Neuronal stem cell (in vitro differentiated cells): Measurements from ENCODE around the gene KCNIP4.
A peak's percentile ranks its signal among the peaks of the same experiment; 100 is the strongest.

Source experiments
- DNase-seq: peaks from one replicate; pipeline ENCODE4 v3.0.0-alpha.2; 2013; ENCODE audit warnings: low spot score
- H2AFZ ChIP-seq: one replicate; pipeline ENCODE4 v1.6.1; 2013; ENCODE audit warnings: mild to moderate bottlenecking, low read length, inconsistent platforms
- H2AK5ac ChIP-seq: 2 replicates; pipeline ENCODE4 v1.6.1; 2013; ENCODE audit warnings: low read depth, mild to moderate bottlenecking, inconsistent platforms, low read length, moderate library complexity, mixed read lengths
- H2BK120ac ChIP-seq: 2 replicates; pipeline ENCODE4 v1.6.1; 2013; ENCODE audit warnings: low read depth, mild to moderate bottlenecking, inconsistent platforms, low read length, moderate library complexity, mixed read lengths
- H2BK12ac ChIP-seq: one replicate; pipeline ENCODE4 v1.6.1; 2013; ENCODE audit warnings: low read length, inconsistent platforms
- H2BK15ac ChIP-seq: 2 replicates; pipeline ENCODE4 v1.6.1; 2013; ENCODE audit warnings: mild to moderate bottlenecking, low read length, inconsistent platforms, mixed read lengths
- H2BK5ac ChIP-seq: one replicate; pipeline ENCODE4 v1.6.1; 2013; ENCODE audit warnings: inconsistent platforms, mild to moderate bottlenecking, low read length, moderate library complexity
- H3K14ac ChIP-seq: one replicate; pipeline ENCODE4 v1.6.1; 2013; ENCODE audit warnings: low read length, inconsistent platforms
- H3K18ac ChIP-seq: 2 replicates; pipeline ENCODE4 v1.6.1; 2013; ENCODE audit warnings: low read length, inconsistent platforms
- H3K23ac ChIP-seq: 2 replicates; pipeline ENCODE4 v1.6.1; 2013; ENCODE audit warnings: low read depth, mild to moderate bottlenecking, mixed read lengths, low read length, inconsistent platforms; ENCODE audit not compliant: poor library complexity
- H3K27ac ChIP-seq: replicated peaks from 3 replicates; pipeline ENCODE4 v1.5.1; 2013; ENCODE audit warnings: low read length, inconsistent platforms
- H3K27me3 ChIP-seq, 3 experiments: 2 replicates each; pipeline ENCODE4 v1.6.1; 2013; ENCODE audit warnings: low read length in 3 of 3, mild to moderate bottlenecking in 2 of 3, inconsistent platforms in 1 of 3, low read depth in 1 of 3, mixed read lengths in 1 of 3, moderate library complexity in 1 of 3; ENCODE audit not compliant: control insufficient read depth in 3 of 3, insufficient read depth in 3 of 3
- H3K36me3 ChIP-seq, 2 donors: replicated peaks in 1 of 2; 2 replicates each; pipeline ENCODE4 v1.6.1; 2013; ENCODE audit warnings: low read length in 2 of 2; ENCODE audit not compliant: control insufficient read depth in 2 of 2, insufficient read depth in 2 of 2
- H3K4ac ChIP-seq: 2 replicates; pipeline ENCODE4 v1.6.1; 2013; ENCODE audit warnings: inconsistent platforms, mild to moderate bottlenecking, low read length, moderate library complexity
- H3K4me1 ChIP-seq, 2 donors: 1 replicate in 1 of 2; 2 replicates in 1 of 2; pipeline ENCODE4 v1.6.1; 2013; ENCODE audit warnings: low read length in 2 of 2, low read depth in 1 of 2; ENCODE audit not compliant: control insufficient read depth in 2 of 2, insufficient read depth in 1 of 2
- H3K4me2 ChIP-seq: one replicate; pipeline ENCODE4 v1.6.1; 2013; ENCODE audit warnings: mild to moderate bottlenecking, low read length, inconsistent platforms; ENCODE audit not compliant: insufficient read depth, poor library complexity, severe bottlenecking
- H3K4me3 ChIP-seq, 2 donors: 2 replicates each; pipeline ENCODE4 v1.5.1; 2013; ENCODE audit warnings: low read length in 2 of 2, mild to moderate bottlenecking in 2 of 2, inconsistent platforms in 1 of 2, moderate library complexity in 1 of 2
- H3K79me1 ChIP-seq: one replicate; pipeline ENCODE4 v1.6.1; 2013; ENCODE audit warnings: low read depth, mild to moderate bottlenecking, inconsistent platforms, low read length, moderate library complexity
- H3K9ac ChIP-seq: one replicate; pipeline ENCODE4 v1.6.1; 2013; ENCODE audit warnings: mild to moderate bottlenecking, low read depth, low read length, inconsistent platforms; ENCODE audit not compliant: poor library complexity
- H3K9me3 ChIP-seq, 2 donors: replicated peaks in 1 of 2; 2 replicates each; pipeline versions ENCODE3 to v1.6.1; 2013; ENCODE audit warnings: low read length in 2 of 2, mild to moderate bottlenecking in 2 of 2, inconsistent platforms in 1 of 2, low read depth in 1 of 2, mixed read lengths in 1 of 2, moderate library complexity in 1 of 2; ENCODE audit not compliant: control insufficient read depth in 2 of 2, insufficient read depth in 1 of 2
- H4K8ac ChIP-seq: one replicate; pipeline ENCODE4 v1.6.1; 2013; ENCODE audit warnings: low read depth, mild to moderate bottlenecking, inconsistent platforms, low read length, moderate library complexity
- H4K91ac ChIP-seq: one replicate; pipeline ENCODE4 v1.6.1; 2013; ENCODE audit warnings: low read length, low read depth, mild to moderate bottlenecking, inconsistent platforms; ENCODE audit not compliant: poor library complexity
- WGBS, 2 donors: extraction: QIAGEN DNeasy Blood & Tissue Kit; methylation state at CpG; one replicate each; pipeline ENCODE4 v1.1.7; 2013; ENCODE audit warnings: missing lambda C conversion rate in 2 of 2, mixed read lengths in 1 of 2; ENCODE audit not compliant: insufficient read length in 2 of 2, insufficient replicate concordance in 1 of 2; ENCODE audit errors: extremely low coverage in 2 of 2; 5-methylcytosine and 5-hydroxymethylcytosine counted together

The KCNIP4 gene

DNA sequence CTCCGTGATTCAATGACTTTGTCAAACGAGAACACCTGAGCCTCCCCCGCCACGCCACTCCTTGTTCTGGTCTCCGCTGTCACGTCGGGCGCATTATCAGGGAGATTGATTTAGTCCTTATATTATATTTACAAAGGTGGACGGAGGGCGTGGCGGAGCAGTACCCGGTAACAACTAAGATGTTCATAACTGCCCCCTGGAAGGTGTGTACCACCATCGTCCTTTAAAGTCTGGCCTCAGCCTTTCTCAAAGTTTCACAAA lies 964.1 kb downstream of the KCNIP4 start:
- no peak overlapping the region for H4K91ac ChIP-seq
- H2AK5ac ChIP-seq = no peak overlapping the region
- H3K27ac ChIP-seq = no peak overlapping the region
- no peak for DNase-seq
- peak overlapping the region; percentile 74 for H2AFZ ChIP-seq
- no peak overlapping the region for H2BK5ac ChIP-seq
- no peaks in the 10 kb centered on the region for H3K9me3 ChIP-seq
- no peak overlapping the region for H3K18ac ChIP-seq
- H3K27me3 ChIP-seq = peaks cover 0 to 32% (median 5%) of the 10 kb centered on the region in 3 experiments
- no CpG with 5 or more reads among the region's 13 CpGs for WGBS, 2 donors
- H3K36me3 ChIP-seq = no peaks in the 10 kb centered on the region
- no peak overlapping the region for H4K8ac ChIP-seq
- H3K14ac ChIP-seq = no peak overlapping the region
- H2BK120ac ChIP-seq = no peak overlapping the region
- H3K9ac ChIP-seq = no peak overlapping the region
- peaks cover 0 to 3% of the 10 kb centered on the region in 2 donors for H3K4me1 ChIP-seq
- H2BK15ac ChIP-seq = no peak overlapping the region
- no peak overlapping the region for H3K4me2 ChIP-seq
- H3K23ac ChIP-seq = no peak overlapping the region
- H3K4me3 ChIP-seq = no peak overlapping the region
- H3K4ac ChIP-seq = no peak overlapping the region
- no peak overlapping the region for H2BK12ac ChIP-seq
- no peaks in the 10 kb centered on the region for H3K79me1 ChIP-seq

- DNase-seq = peak; percentile 18
- Histone ChIP-seq H4K8ac (peak overlapping the region; percentile 54), H3K4me2 (peak overlapping the region; percentile 72)
Measured at GRCh38 chr4:20983763-20984575, 964.6 kb downstream of the KCNIP4 start.

GRCh38 chr4:20982544-20982943 lies 966.0 kb downstream of the KCNIP4 start:
- DNase-seq = no peak
- no peak overlapping the region for H2BK15ac ChIP-seq
- no peak overlapping the region for H4K8ac ChIP-seq
- H3K23ac ChIP-seq = no peak overlapping the region
- no peak overlapping the region for H3K27ac ChIP-seq
- H3K4me3 ChIP-seq = no peak overlapping the region
- H3K79me1 ChIP-seq = no peaks in the 10 kb centered on the region
- no peak overlapping the region for H2AFZ ChIP-seq
- H3K14ac ChIP-seq = no peak overlapping the region
- no CpG with 5 or more reads among the region's 3 CpGs for WGBS, 2 donors
- H3K36me3 ChIP-seq = no peaks in the 10 kb centered on the region
- H3K9me3 ChIP-seq = no peaks in the 10 kb centered on the region
- H2BK12ac ChIP-seq = no peak overlapping the region
- peaks cover 0 to 32% (median 5%) of the 10 kb centered on the region in 3 experiments for H3K27me3 ChIP-seq
- H3K4me2 ChIP-seq = no peak overlapping the region
- H3K4me1 ChIP-seq = peaks cover 0 to 3% of the 10 kb centered on the region in 2 donors
- no peak overlapping the region for H3K4ac ChIP-seq
- H2BK5ac ChIP-seq = no peak overlapping the region
- H3K18ac ChIP-seq = no peak overlapping the region
- no peak overlapping the region for H4K91ac ChIP-seq
- no peak overlapping the region for H2BK120ac ChIP-seq
- H2AK5ac ChIP-seq = no peak overlapping the region
- H3K9ac ChIP-seq = no peak overlapping the region

More at GRCh38 chr4:20983763-20984575, 964.6 kb downstream of the KCNIP4 start:
- Histone ChIP-seq H2AK5ac (no peak overlapping the region), H3K4me1 (peaks cover 0 to 3% of the 10 kb centered on the region in 2 donors), H2BK15ac (no peak overlapping the region), H3K4me3 (peak overlapping the region in 1 of 2 donors; percentile 72), H4K91ac (no peak overlapping the region), H2BK120ac (no peak overlapping the region), H3K14ac (no peak overlapping the region), H3K18ac (peak overlapping the region; percentile 94), H3K4ac (no peak overlapping the region), H3K23ac (no peak overlapping the region), H3K79me1 (no peaks in the 10 kb centered on the region), H2BK5ac (no peak overlapping the region), H3K27ac (no peak overlapping the region), H2AFZ (peak overlapping the region; percentile 74), H3K36me3 (no peaks in the 10 kb centered on the region), H2BK12ac (peak overlapping the region; percentile 16), H3K27me3 (peaks cover 0 to 32% (median 5%) of the 10 kb centered on the region in 3 experiments), H3K9ac (peak overlapping the region; percentile 79), H3K9me3 (no peaks in the 10 kb centered on the region)
- no CpG with 5 or more reads among the region's 31 CpGs for WGBS, 2 donors

- Histone ChIP-seq H3K4me1 (no peaks in the 10 kb centered on the region), H4K8ac (no peak overlapping the region), H2BK120ac (no peak overlapping the region), H4K91ac (no peak overlapping the region), H2BK5ac (no peak overlapping the region), H2BK15ac (no peak overlapping the region), H2AK5ac (no peak overlapping the region), H3K9me3 (no peaks in the 10 kb centered on the region), H3K14ac (no peak overlapping the region), H2BK12ac (no peak overlapping the region), H3K79me1 (no peaks in the 10 kb centered on the region), H3K18ac (no peak overlapping the region), H3K4me2 (no peak overlapping the region), H2AFZ (no peak overlapping the region), H3K23ac (no peak overlapping the region), H3K36me3 (no peaks in the 10 kb centered on the region), H3K9ac (no peak overlapping the region), H3K27me3 (peaks cover 0 to 5% (median 0%) of the 10 kb centered on the region in 3 experiments), H3K27ac (no peak overlapping the region), H3K4me3 (no peak overlapping the region), H3K4ac (no peak overlapping the region)
- no peak for DNase-seq
- whole genome bisulfite sequencing, 2 donors = no CpG with 5 or more reads among the region's 6 CpGs
Measured at GRCh38 chr4:20960291-20960690, 988.3 kb downstream of the KCNIP4 start.
